CD4-positive, alpha-beta T cell (primary cell): ENCODE results near the gene ZBTB46. TPM values are rescaled to one million over a fixed set of nuclear protein-coding genes. Genes with fewer than 3 reads are reported as not detected.

Source experiments
- ATAC-seq: fragments of 200-7000 bp; cut with Tn5 transposase; one replicate; pipeline ENCODE4 v1.10.0; 2022; ENCODE audit warnings: mild to moderate bottlenecking; ENCODE audit not compliant: poor library complexity
- CTCF ChIA-PET: fragments of 350-600 bp; sonication (Branson Sonifier 250); formaldehyde crosslinking; loops from one replicate; lab custom pipeline; 2021; ENCODE audit warnings: antibody characterized with exemption, inconsistent platforms; lab: Charles Lee
- POLR2A ChIA-PET: fragments of 350-600 bp; sonication (Branson Sonifier 250); formaldehyde crosslinking; loops from one replicate; lab custom pipeline; 2021; ENCODE audit warnings: antibody characterized with exemption, inconsistent platforms; lab: Charles Lee
- DNase-seq, 14 experiments: peaks; one replicate each; pipeline ENCODE4 v3.0.0-alpha.2; 2013 to 2020; ENCODE audit warnings: mixed read lengths in 2 of 14
- H3K27ac ChIP-seq, 2 donors: one replicate each; pipeline versions ENCODE4 v1.5.1 to v1.7.0; 2013; ENCODE audit warnings: low read length in 2 of 2, low read depth in 1 of 2, mild to moderate bottlenecking in 1 of 2
- H3K27me3 ChIP-seq, 2 experiments: 1 replicate in 1 of 2; 2 replicates in 1 of 2; pipeline versions ENCODE4 v1.6.1 to v1.7.0; 2013; ENCODE audit warnings: low read length in 2 of 2, control low read depth in 1 of 2, mild to moderate bottlenecking in 1 of 2, moderate library complexity in 1 of 2; ENCODE audit not compliant: insufficient read depth in 2 of 2, control insufficient read depth in 1 of 2
- H3K36me3 ChIP-seq: one replicate; pipeline ENCODE4 v1.6.1; 2013; ENCODE audit warnings: low read length, control low read depth; ENCODE audit not compliant: insufficient read depth
- H3K4me1 ChIP-seq: one replicate; pipeline ENCODE4 v1.6.1; 2013; ENCODE audit warnings: low read length, control low read depth; ENCODE audit not compliant: insufficient read depth
- H3K4me3 ChIP-seq: one replicate; pipeline ENCODE4 v1.5.1; 2013; ENCODE audit warnings: mild to moderate bottlenecking, low read length, moderate library complexity
- H3K9me3 ChIP-seq, 2 experiments: 1 replicate in 1 of 2; 2 replicates in 1 of 2; pipeline versions ENCODE4 v1.6.1 to v1.7.0; 2013; ENCODE audit warnings: low read length in 2 of 2, mild to moderate bottlenecking in 2 of 2, control low read depth in 1 of 2, moderate library complexity in 1 of 2; ENCODE audit not compliant: control insufficient read depth in 1 of 2, insufficient read depth in 1 of 2
- H3K27ac Mint-ChIP-seq: one replicate; pipeline ENCODE4 v1.8.0; 2020; ENCODE audit warnings: mixed read lengths
- H3K27me3 Mint-ChIP-seq: one replicate; pipeline ENCODE4 v1.8.0; 2021; ENCODE audit warnings: mixed read lengths
- H3K36me3 Mint-ChIP-seq: one replicate; pipeline ENCODE4 v1.8.0; 2021; ENCODE audit warnings: low read depth, mixed read lengths
- H3K4me1 Mint-ChIP-seq: one replicate; pipeline ENCODE4 v1.8.0; 2021; ENCODE audit warnings: low read depth, mixed read lengths
- H3K4me3 Mint-ChIP-seq: one replicate; pipeline ENCODE4 v1.8.0; 2020; ENCODE audit warnings: mild to moderate bottlenecking, mixed read lengths
- H3K9me3 Mint-ChIP-seq: one replicate; pipeline ENCODE4 v1.8.0; 2020; ENCODE audit warnings: mixed read lengths
- CTCF ChIP-seq: fragments of 200-600 bp; IDR thresholded peaks from one replicate; pipeline ENCODE4 v1.8.0; 2022; ENCODE audit warnings: antibody characterized with exemption, mild to moderate bottlenecking
- intact Hi-C, 2 experiments: fragments of 100-400 bp; cut with DNase I in 1 of 2; cut with micrococcal nuclease in 1 of 2; formaldehyde crosslinking; loops; one replicate each; pipeline versions ENCODE4 v1.15.1 to v1.9.0; 2023 to 2025; cut with DNase I, micrococcal nuclease
- total RNA-seq, 174 experiments: library from RNA in 2 of 174; stranded (reverse) in 2 of 174; gene quantifications; one replicate each; pipeline ENCODE4 v1.2.3 and lab custom pipeline; 2021 to 2026

The ZBTB46 gene
- total RNA-seq, 2 experiments from 2014 or later: 0.08 to 0.34 TPM

- H3K9me3 ChIP-seq: peaks cover 0 to 14% of the 10 kb centered on the region in 2 experiments
- peak in 1 of 14 experiments; percentile 24 for DNase-seq
- POLR2A ChIA-PET: no interaction called here
- Mint-ChIP-seq H3K4me3 (no peak overlapping the region), H3K4me1 (peaks cover 4% of the 10 kb centered on the region), H3K9me3 (no peaks in the 10 kb centered on the region), H3K36me3 (peaks cover 4% of the 10 kb centered on the region), H3K27ac (no peak overlapping the region), H3K27me3 (no peaks in the 10 kb centered on the region)
- peaks cover 45% of the 10 kb centered on the region for H3K4me1 ChIP-seq
- CTCF ChIA-PET: no interaction called here
- H3K27ac ChIP-seq: no peak overlapping the region
- H3K4me3 ChIP-seq: no peak overlapping the region
- intact Hi-C loops: no loop called here
- no peaks in the 10 kb centered on the region for H3K36me3 ChIP-seq
- TF ChIP-seq CTCF: no peak
- H3K27me3 ChIP-seq: no peaks in the 10 kb centered on the region
- ATAC-seq: no peak
Observed at GRCh38 chr20:63693733-63694583, 137.1 kb downstream of the ZBTB46 start.

Other genes starting within 250 kb of the ZBTB46 start
- 10 to 100 TPM; 32.9 to 34.0 TPM for gene GMEB2, start 204.2 kb downstream of the ZBTB46 start, total RNA-seq
- 100 to 1,000 TPM; 122 to 127 TPM for gene STMN3, start 177.8 kb downstream of the ZBTB46 start, total RNA-seq
- 10 to 100 TPM; 25.5 to 27.6 TPM for gene RTEL1, start 173.0 kb downstream of the ZBTB46 start, total RNA-seq
- 1 to 10 TPM; 2.5 to 2.6 TPM for gene TNFRSF6B, start 134.6 kb downstream of the ZBTB46 start, total RNA-seq
- gene ARFRP1, start 123.3 kb downstream of the ZBTB46 start, total RNA-seq: 10 to 100 TPM; 34.5 to 35.7 TPM
- 10 to 100 TPM; 28.2 to 33.4 TPM for gene ZGPAT, start 123.2 kb downstream of the ZBTB46 start, total RNA-seq
- 100 to 1,000 TPM; 149 to 165 TPM for gene LIME1, start 94.6 kb downstream of the ZBTB46 start, total RNA-seq
- gene SLC2A4RG, start 91.5 kb downstream of the ZBTB46 start, total RNA-seq: 100 to 1,000 TPM; 123 to 125 TPM
- gene ABHD16B, start 30.2 kb upstream of the ZBTB46 start, total RNA-seq: not detected
- 10 to 100 TPM; 15.1 to 15.3 TPM for gene TPD52L2, start 34.0 kb upstream of the ZBTB46 start, total RNA-seq
- 10 to 100 TPM; 21.4 to 22.5 TPM for gene DNAJC5, start 63.9 kb upstream of the ZBTB46 start, total RNA-seq
- 10 to 100 TPM; 41.3 to 46.1 TPM for gene UCKL1, start 125.2 kb upstream of the ZBTB46 start, total RNA-seq
- 10 to 100 TPM; 22.0 to 23.3 TPM for gene ZNF512B, start 138.7 kb upstream of the ZBTB46 start, total RNA-seq
- 10 to 100 TPM; 12.0 to 12.1 TPM for gene SAMD10, start 148.4 kb upstream of the ZBTB46 start, total RNA-seq
- 10 to 100 TPM; 50.6 to 51.3 TPM for gene PRPF6, start 149.9 kb upstream of the ZBTB46 start, total RNA-seq
- 1 to 10 TPM; 6.1 to 6.4 TPM for gene C20orf204, start 204.9 kb upstream of the ZBTB46 start, total RNA-seq
- not detected for gene SOX18, start 218.4 kb upstream of the ZBTB46 start, total RNA-seq
- 10 to 100 TPM; 28.4 to 29.9 TPM for gene TCEA2, start 231.9 kb upstream of the ZBTB46 start, total RNA-seq
- gene RGS19, start 248.3 kb upstream of the ZBTB46 start, total RNA-seq: 10 to 100 TPM in 1 of 2 experiments, 1 to 10 TPM in 1; 9.7 to 14.8 TPM
- gene OPRL1, start 248.8 kb upstream of the ZBTB46 start, total RNA-seq: 1 to 10 TPM; 1.0 to 1.2 TPM